NAMALWA (cell line): Measurements from ENCODE around the gene TTI1.
A peak's percentile ranks its signal among the peaks of the same experiment; 100 is the strongest.

Source experiments
- DNase-seq: peaks from one replicate; pipeline ENCODE4 v3.0.0-alpha.2; 2015; ENCODE audit warnings: low spot score

Gene TTI1

GRCh38 chr20:38033330-38034107 lies at the start of gene TTI1, which contains the start of gene RPRD1B:
TTI1 (minus strand) TSS chr20:38033456; CDS start chr20:38013816, 19,640 bp downstream.
RPRD1B (plus strand) TSS chr20:38033746; CDS start chr20:38033948, 202 bp downstream.
- DNase-seq, result peak; percentile 94

GRCh38 chr20:38082894-38083293 lies 49.6 kb upstream of the TTI1 start:
- no peak for DNase-seq

GRCh38 chr20:38081575-38081974 lies 48.3 kb upstream of the TTI1 start:
- no peak for DNase-seq

GRCh38 chr20:38079353-38079752 lies 46.1 kb upstream of the TTI1 start:
- no peak for DNase-seq

DNA sequence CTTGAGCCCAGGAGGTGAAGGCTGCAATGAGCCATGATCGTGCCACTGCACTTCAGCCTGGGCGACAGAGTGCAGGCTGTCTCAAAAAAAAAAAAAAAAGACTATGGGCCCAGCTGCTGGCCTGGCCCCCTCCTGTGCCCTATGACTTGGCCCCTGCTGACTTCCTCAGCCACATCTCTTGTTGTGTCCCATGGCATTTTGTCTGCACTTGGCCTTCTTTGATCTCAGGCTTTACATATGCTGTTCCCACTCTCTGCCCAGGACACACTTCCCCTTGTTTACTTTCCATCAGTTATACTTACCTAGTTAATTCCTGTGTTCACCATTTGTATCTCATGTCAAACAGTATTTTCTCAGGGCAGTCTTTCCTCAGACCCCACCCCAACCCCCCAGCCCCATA lies 44.8 kb upstream of the TTI1 start:
- no peak for DNase-seq

- DNase-seq, result peak; percentile 38
Measured at GRCh38 chr20:38076548-38076947, 43.3 kb upstream of the TTI1 start.

GRCh38 chr20:38075161-38075998 lies 42.1 kb upstream of the TTI1 start:
- no peak for DNase-seq

GRCh38 chr20:38073307-38074071 lies 40.2 kb upstream of the TTI1 start:
- DNase-seq, result peak; percentile 75

DNA sequence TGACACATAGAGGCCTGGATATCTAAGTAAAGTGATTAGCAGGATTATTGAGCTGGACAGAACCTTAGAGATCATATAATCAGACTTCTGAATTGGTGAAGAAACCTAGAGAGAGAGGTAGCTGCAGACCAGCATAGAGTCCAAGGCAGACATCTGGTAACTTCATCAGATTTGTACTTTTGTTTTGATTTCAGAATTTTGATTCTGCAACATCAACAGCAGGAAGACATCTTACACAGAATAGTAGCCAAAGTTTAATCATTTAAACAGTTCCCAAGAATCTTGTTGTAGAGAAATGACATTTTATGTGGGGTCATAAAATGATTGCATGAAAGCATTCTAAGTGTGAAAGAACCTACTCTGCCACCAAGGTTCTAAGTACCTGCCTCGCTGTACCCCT lies 39.6 kb upstream of the TTI1 start:
- no peak for DNase-seq

DNA sequence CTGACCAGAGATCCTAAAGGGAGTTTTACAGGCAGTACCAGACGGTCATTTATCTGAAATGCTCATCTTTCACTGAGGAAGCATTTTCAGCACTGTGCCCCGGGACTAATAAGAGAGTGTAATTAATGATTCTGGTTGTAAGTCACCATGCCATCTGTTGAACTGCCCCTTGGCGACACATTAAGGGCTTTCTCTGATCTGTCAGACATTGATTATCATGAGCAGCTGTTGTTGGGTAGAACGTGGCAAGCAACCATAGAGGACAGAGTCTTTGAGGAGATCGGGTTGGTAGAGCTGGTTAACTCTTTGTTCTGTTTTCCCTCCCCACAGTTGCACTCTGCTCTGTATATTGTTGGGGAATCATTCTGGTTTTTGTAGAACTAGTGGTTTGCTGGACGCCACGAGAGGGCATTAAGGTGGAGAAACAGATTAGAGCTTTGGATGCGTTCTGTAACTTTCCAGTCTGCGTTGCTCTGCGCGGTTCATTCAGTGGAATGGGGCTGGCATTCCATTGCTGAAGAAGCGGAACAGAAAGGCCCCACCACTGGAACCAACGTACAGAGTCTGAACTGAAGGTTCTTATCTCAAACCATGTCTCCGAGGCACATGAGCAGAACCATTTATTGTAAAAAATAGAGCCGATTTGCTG lies 34.6 kb upstream of the TTI1 start:
- DNase-seq, result no peak

GRCh38 chr20:38066969-38067716 lies 33.9 kb upstream of the TTI1 start:
- DNase-seq, result no peak

GRCh38 chr20:38065764-38066375 lies 32.6 kb upstream of the TTI1 start:
- no peak for DNase-seq

DNA sequence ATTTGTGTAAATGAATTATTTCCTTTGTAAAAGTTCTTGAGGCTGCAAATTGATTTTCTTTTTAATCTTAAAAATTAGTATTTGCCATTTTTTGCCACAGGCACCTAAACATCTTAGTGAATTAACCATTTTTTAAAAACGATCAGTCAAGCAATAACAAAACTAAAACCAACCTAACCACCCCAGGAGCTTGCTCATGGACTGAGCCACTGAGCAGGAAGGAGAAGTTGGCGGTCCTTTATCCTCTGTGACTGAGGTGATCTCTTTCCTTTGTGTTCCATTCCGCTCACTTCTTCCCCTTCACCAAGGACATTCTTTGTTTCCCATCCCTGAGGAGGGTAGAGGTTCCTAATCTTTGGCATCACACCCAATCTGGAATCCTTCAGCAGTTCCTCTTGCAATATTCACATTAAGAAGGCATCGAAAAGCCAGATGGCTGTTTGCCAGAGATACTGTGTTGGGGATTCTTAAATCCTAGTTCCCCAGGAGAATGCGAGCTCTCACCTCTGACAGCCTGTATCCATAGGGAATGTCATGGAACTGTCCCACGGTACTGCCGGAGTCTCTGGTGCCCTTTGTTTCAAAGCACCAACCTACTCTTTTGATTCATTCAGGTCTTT lies 30.8 kb upstream of the TTI1 start:
- no peak for DNase-seq

DNA sequence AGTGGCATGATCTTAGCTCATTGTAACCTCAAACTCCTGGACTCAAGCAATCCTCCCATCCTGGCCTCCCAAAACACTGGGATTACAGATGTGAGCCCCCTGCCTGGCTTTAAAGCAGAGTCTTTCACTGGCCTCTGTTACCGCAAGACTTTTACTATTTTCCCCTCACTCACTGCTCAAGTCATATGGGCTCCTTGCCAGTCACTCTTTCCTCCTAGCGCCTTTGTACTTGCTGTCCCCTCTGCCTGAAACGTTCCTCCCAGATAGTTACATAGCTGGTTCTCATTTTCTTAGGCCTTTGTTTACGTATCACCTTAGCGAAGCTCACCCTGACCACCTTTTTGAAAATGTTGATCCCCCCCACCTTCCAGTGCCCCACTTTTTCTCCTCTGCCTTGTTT lies 29.6 kb upstream of the TTI1 start:
- DNase-seq, result no peak

- DNase-seq, result no peak
Measured at GRCh38 chr20:38061109-38061508, 27.9 kb upstream of the TTI1 start.

GRCh38 chr20:38060536-38060935 lies 27.3 kb upstream of the TTI1 start:
- DNase-seq, result no peak

DNA sequence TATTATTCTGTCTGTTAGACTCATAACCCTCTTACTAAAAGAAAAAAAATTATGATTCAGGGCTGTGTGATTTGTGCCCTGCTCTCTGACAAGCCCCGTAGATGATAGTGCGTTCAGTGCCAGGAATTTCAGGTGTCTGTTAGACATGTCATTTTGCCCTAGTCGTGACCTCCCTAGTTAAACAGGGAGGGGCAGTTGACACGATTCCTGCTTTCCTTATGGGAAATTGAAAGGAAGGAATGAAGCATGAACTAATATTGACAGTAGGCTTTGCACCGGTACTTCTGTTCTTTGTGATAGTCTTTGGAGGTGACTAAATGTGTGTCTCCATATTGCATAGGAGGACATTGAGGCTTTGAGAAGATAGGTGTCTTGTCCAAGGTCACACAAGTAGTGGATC lies 26.6 kb upstream of the TTI1 start:
- DNase-seq, result no peak

DNA sequence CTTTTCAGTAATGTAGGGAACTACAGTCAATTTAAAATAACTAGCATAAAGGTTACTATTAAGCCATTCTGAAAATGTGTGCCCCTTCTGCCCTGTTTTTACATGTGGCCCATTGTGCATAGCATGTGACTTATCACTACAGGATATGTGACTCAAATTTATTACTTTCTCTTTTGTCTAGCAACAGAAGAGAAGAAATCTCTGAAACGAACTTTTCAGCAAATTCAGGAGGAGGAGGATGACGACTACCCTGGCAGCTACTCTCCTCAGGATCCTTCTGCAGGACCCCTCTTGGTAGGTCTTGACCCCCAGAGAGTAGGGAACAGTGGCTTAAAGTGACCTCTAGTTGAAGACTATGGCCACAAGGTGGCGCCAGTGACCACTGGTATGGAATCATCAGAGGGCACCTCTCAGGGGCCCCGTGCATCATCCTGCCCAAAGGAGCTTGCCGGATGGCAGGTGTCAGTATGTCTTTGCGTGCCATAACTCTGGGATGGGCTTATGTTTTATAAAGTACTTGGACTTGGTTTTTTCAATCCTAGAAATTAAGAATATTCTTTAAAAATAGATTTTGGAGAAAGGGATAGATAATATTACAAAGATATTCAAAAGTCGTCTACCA lies 24.2 kb upstream of the TTI1 start:
- DNase-seq, result peak; percentile 89

DNA sequence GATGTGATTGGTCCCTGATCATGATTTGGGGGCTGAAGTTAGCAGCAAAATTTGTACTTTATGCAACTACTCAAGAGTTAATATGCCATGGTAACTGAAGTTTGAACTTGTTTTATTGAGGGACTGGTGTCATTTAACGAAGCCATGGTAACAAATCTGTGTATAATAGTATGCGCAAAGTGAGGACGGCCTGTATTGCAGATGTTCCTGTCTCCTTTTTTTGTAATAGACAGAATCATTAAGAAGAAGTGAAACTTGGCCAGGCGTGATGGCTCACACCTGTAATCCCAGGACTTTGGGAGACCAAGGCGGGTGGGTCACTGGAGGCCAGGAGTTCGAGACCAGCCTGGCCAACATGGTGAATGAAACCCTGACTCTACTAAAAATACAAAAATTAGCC lies 22.6 kb upstream of the TTI1 start:
- peak; percentile 35 for DNase-seq

DNA sequence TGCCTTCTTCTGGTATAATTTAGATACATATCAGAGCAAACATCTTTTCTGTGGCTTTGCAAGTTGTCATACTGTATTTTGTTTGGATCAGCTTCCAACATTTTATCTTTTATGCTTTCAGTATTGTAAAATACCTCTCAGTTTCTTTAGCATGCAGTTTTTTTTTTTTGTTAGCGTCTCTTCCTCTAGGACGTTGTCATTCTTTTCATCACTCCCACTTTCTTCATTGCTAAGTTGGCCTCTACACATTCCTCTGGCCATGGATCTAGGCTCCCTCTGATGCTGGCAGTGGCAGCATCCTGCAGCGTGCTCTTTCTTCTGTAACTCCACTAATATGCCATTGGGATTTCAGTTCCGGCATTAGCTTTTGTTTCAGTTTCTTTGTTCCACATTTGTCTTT lies 22.0 kb upstream of the TTI1 start:
- DNase-seq, result no peak
